ENCODE measurements around the gene LPCAT1. TPM values are rescaled to one million over a fixed set of nuclear protein-coding genes. Genes with fewer than 3 reads are reported as not detected.
"Not testable (repeated sequence)": the region's sequence is repeated elsewhere in the genome, so short reads cannot be mapped to it uniquely, and the experiment has no call there.

Gene LPCAT1
- total RNA-seq, 1 donor, result 27.1 TPM

GRCh38 chr5:1547655-1548054 is 23.9 kb upstream of the LPCAT1 start:
- H3K27me3 ChIP-seq (ENCODE audit: insufficient read depth, low read length), result no peaks in the 10 kb centered on the region
- H3K9me3 ChIP-seq (ENCODE audit: low read depth, low read length), result no peaks in the 10 kb centered on the region
- H3K4me1 ChIP-seq (ENCODE audit: insufficient read depth, low read length), result peaks cover 3% of the 10 kb centered on the region
- no peak overlapping the region for H3K4me3 ChIP-seq (ENCODE audit: low read length)

- Histone ChIP-seq H3K4me3 (ENCODE audit: low read length) (no peak overlapping the region), H3K27me3 (ENCODE audit: insufficient read depth, low read length) (no peaks in the 10 kb centered on the region), H3K9me3 (ENCODE audit: low read depth, low read length) (no peaks in the 10 kb centered on the region), H3K4me1 (ENCODE audit: insufficient read depth, low read length) (peaks cover 3% of the 10 kb centered on the region)
Measured at GRCh38 chr5:1547236-1547635, 23.5 kb upstream of the LPCAT1 start.

GRCh38 chr5:1546556-1546955 is 22.8 kb upstream of the LPCAT1 start:
- Histone ChIP-seq H3K27me3 (ENCODE audit: insufficient read depth, low read length) (no peaks in the 10 kb centered on the region), H3K4me1 (ENCODE audit: insufficient read depth, low read length) (peaks cover 3% of the 10 kb centered on the region), H3K4me3 (ENCODE audit: low read length) (no peak overlapping the region), H3K9me3 (ENCODE audit: low read depth, low read length) (no peaks in the 10 kb centered on the region)

- peaks cover 3% of the 10 kb centered on the region for H3K4me1 ChIP-seq (ENCODE audit: insufficient read depth, low read length)
- H3K9me3 ChIP-seq (ENCODE audit: low read depth, low read length), result no peaks in the 10 kb centered on the region
- no peak overlapping the region for H3K4me3 ChIP-seq (ENCODE audit: low read length)
- H3K27me3 ChIP-seq (ENCODE audit: insufficient read depth, low read length), result no peaks in the 10 kb centered on the region
Measured at GRCh38 chr5:1545805-1546355, 22.1 kb upstream of the LPCAT1 start.

GRCh38 chr5:1545126-1545804 is 21.5 kb upstream of the LPCAT1 start:
- Histone ChIP-seq H3K27me3 (ENCODE audit: insufficient read depth, low read length) (no peaks in the 10 kb centered on the region), H3K9me3 (ENCODE audit: low read depth, low read length) (no peaks in the 10 kb centered on the region), H3K4me3 (ENCODE audit: low read length) (no peak overlapping the region), H3K4me1 (ENCODE audit: insufficient read depth, low read length) (peaks cover 3% of the 10 kb centered on the region)

GRCh38 chr5:1544294-1544961 is 20.7 kb upstream of the LPCAT1 start:
- Histone ChIP-seq H3K9me3 (ENCODE audit: low read depth, low read length) (no peaks in the 10 kb centered on the region), H3K4me3 (ENCODE audit: low read length) (no peak overlapping the region), H3K4me1 (ENCODE audit: insufficient read depth, low read length) (peaks cover 3% of the 10 kb centered on the region), H3K27me3 (ENCODE audit: insufficient read depth, low read length) (no peaks in the 10 kb centered on the region)

GRCh38 chr5:1543398-1544293 is 19.9 kb upstream of the LPCAT1 start:
- no peaks in the 10 kb centered on the region for H3K9me3 ChIP-seq (ENCODE audit: low read depth, low read length)
- H3K27me3 ChIP-seq (ENCODE audit: insufficient read depth, low read length), result no peaks in the 10 kb centered on the region
- no peak overlapping the region for H3K4me3 ChIP-seq (ENCODE audit: low read length)
- H3K4me1 ChIP-seq (ENCODE audit: insufficient read depth, low read length), result peaks cover 3% of the 10 kb centered on the region

- Histone ChIP-seq H3K4me1 (ENCODE audit: insufficient read depth, low read length) (peaks cover 3% of the 10 kb centered on the region), H3K9me3 (ENCODE audit: low read depth, low read length) (no peaks in the 10 kb centered on the region), H3K4me3 (ENCODE audit: low read length) (no peak overlapping the region), H3K27me3 (ENCODE audit: insufficient read depth, low read length) (no peaks in the 10 kb centered on the region)
Measured at GRCh38 chr5:1542781-1543180, 19.0 kb upstream of the LPCAT1 start.

GRCh38 chr5:1541702-1542400 is 18.1 kb upstream of the LPCAT1 start:
- no peak overlapping the region for H3K4me3 ChIP-seq (ENCODE audit: low read length)
- H3K4me1 ChIP-seq (ENCODE audit: insufficient read depth, low read length), result peaks cover 11% of the 10 kb centered on the region
- no peaks in the 10 kb centered on the region for H3K27me3 ChIP-seq (ENCODE audit: insufficient read depth, low read length)
- H3K9me3 ChIP-seq (ENCODE audit: low read depth, low read length), result no peaks in the 10 kb centered on the region

- Histone ChIP-seq H3K4me3 (ENCODE audit: low read length) (no peak overlapping the region), H3K9me3 (ENCODE audit: low read depth, low read length) (no peaks in the 10 kb centered on the region), H3K27me3 (ENCODE audit: insufficient read depth, low read length) (no peaks in the 10 kb centered on the region), H3K4me1 (ENCODE audit: insufficient read depth, low read length) (peaks cover 17% of the 10 kb centered on the region)
Measured at GRCh38 chr5:1540831-1541701, 17.3 kb upstream of the LPCAT1 start.

GRCh38 chr5:1540166-1540565 is 16.4 kb upstream of the LPCAT1 start:
- Histone ChIP-seq H3K27me3 (ENCODE audit: insufficient read depth, low read length) (no peaks in the 10 kb centered on the region), H3K9me3 (ENCODE audit: low read depth, low read length) (no peaks in the 10 kb centered on the region), H3K4me3 (ENCODE audit: low read length) (no peak overlapping the region), H3K4me1 (ENCODE audit: insufficient read depth, low read length) (peaks cover 21% of the 10 kb centered on the region)

GRCh38 chr5:1539393-1540161 is 15.8 kb upstream of the LPCAT1 start:
- H3K4me3 ChIP-seq (ENCODE audit: low read length); H3K9me3 ChIP-seq (ENCODE audit: low read depth, low read length); H3K27me3 ChIP-seq (ENCODE audit: insufficient read depth, low read length): not testable (repeated sequence)
- peaks cover 21% of the 10 kb centered on the region for H3K4me1 ChIP-seq (ENCODE audit: insufficient read depth, low read length)

GRCh38 chr5:1538741-1539392 is 15.1 kb upstream of the LPCAT1 start:
- Histone ChIP-seq H3K4me3 (ENCODE audit: low read length) (no peak overlapping the region), H3K27me3 (ENCODE audit: insufficient read depth, low read length) (no peaks in the 10 kb centered on the region), H3K9me3 (ENCODE audit: low read depth, low read length) (no peaks in the 10 kb centered on the region), H3K4me1 (ENCODE audit: insufficient read depth, low read length) (peaks cover 21% of the 10 kb centered on the region)
